HEK293 (cell line): ENCODE measurements around the gene ZNF45.

ENCODE experiments used
- CTCF ChIA-PET: fragments of 350-600 bp; formaldehyde crosslinking; extraction: SDS; loops from one replicate; lab custom pipeline; 2021; ENCODE audit warnings: antibody characterized with exemption; lab: Yijun Ruan, JAX
- POLR2A ChIA-PET: fragments of 300-600 bp; formaldehyde crosslinking; extraction: SDS; loops from one replicate; lab custom pipeline; 2020; ENCODE audit warnings: antibody characterized with exemption, inconsistent platforms; lab: Yijun Ruan, JAX
- H3K27ac ChIP-seq: fragments of 200-500 bp; sonication (Bioruptor generic); 2 replicates; pipeline ENCODE4 v1.5.1; 2014; ENCODE audit warnings: low read depth, low read length, control low read depth, inconsistent platforms; ENCODE audit errors: extremely low read depth
- H3K36me3 ChIP-seq, 2 experiments: fragments of 200-500 bp in 1 of 2; sonication (Bioruptor generic) in 1 of 2; 1 replicate in 1 of 2; 2 replicates in 1 of 2; pipeline ENCODE4 v1.5.1; 2014 to 2017; ENCODE audit warnings: inconsistent platforms in 2 of 2, low read length in 2 of 2; ENCODE audit not compliant: control insufficient read depth in 2 of 2, insufficient read depth in 1 of 2
- H3K4me1 ChIP-seq: fragments of 200-500 bp; sonication (Bioruptor generic); 2 replicates; pipeline ENCODE4 v1.5.1; 2014; ENCODE audit warnings: mild to moderate bottlenecking, low read length, inconsistent platforms; ENCODE audit not compliant: control insufficient read depth, insufficient read depth
- H3K4me3 ChIP-seq: 2 replicates; pipeline ENCODE4 v1.5.1; 2011; ENCODE audit warnings: low read depth, mild to moderate bottlenecking, control low read depth, low read length, moderate library complexity
- H3K9me3 ChIP-seq: fragments of 200-500 bp; sonication (Bioruptor generic); 2 replicates; pipeline ENCODE4 v1.5.1; 2014; ENCODE audit warnings: low read depth, low read length, inconsistent platforms; ENCODE audit not compliant: control insufficient read depth, insufficient read depth
- HOXA7 ChIP-seq: sonication (generic); formaldehyde crosslinking; IDR thresholded peaks from 2 replicates; pipeline ENCODE4 v1.8.1; 2022; ENCODE audit warnings: missing genetic modification reagents, borderline replicate concordance
- PATZ1 ChIP-seq: fragments of 450-650 bp; formaldehyde crosslinking; IDR thresholded peaks from 2 replicates; pipeline ENCODE4 v1.5.1; 2016; ENCODE audit warnings: missing biosample characterization, missing genetic modification characterization
- PRDM1 ChIP-seq: fragments of 450-650 bp; formaldehyde crosslinking; IDR thresholded peaks from 2 replicates; pipeline ENCODE4; 2016; ENCODE audit warnings: missing biosample characterization, missing genetic modification characterization
- SCRT2 ChIP-seq: fragments of 450-650 bp; formaldehyde crosslinking; IDR thresholded peaks from 2 replicates; pipeline ENCODE4 v1.5.1; 2016; ENCODE audit warnings: missing biosample characterization, missing genetic modification characterization
- ZBTB20 ChIP-seq: fragments of 450-650 bp; formaldehyde crosslinking; IDR thresholded peaks from 2 replicates; pipeline ENCODE4 v1.5.1; 2016; ENCODE audit warnings: missing biosample characterization, missing genetic modification characterization
- ZNF114 ChIP-seq: fragments of 450-650 bp; formaldehyde crosslinking; IDR thresholded peaks from 2 replicates; pipeline ENCODE4 v1.5.0; 2017; ENCODE audit warnings: missing biosample characterization, missing genetic modification characterization
- ZNF133 ChIP-seq: fragments of 450-650 bp; formaldehyde crosslinking; IDR thresholded peaks from 2 replicates; pipeline ENCODE4 v1.5.1; 2016; ENCODE audit warnings: missing biosample characterization, missing genetic modification characterization
- ZNF280D ChIP-seq: fragments of 450-650 bp; formaldehyde crosslinking; IDR thresholded peaks from 2 replicates; pipeline ENCODE4 v1.5.1; 2016; ENCODE audit warnings: missing biosample characterization, missing genetic modification characterization
- ZNF510 ChIP-seq: fragments of 450-650 bp; formaldehyde crosslinking; IDR thresholded peaks from 2 replicates; pipeline ENCODE4 v1.5.1; 2018; ENCODE audit warnings: mild to moderate bottlenecking, missing genetic modification characterization, missing biosample characterization; ENCODE audit not compliant: insufficient replicate concordance
- ZNF560 ChIP-seq: fragments of 450-650 bp; formaldehyde crosslinking; IDR thresholded peaks from 2 replicates; pipeline ENCODE4 v1.5.1; 2017; ENCODE audit warnings: missing biosample characterization, missing genetic modification characterization, borderline replicate concordance
- ZNF571 ChIP-seq: fragments of 450-650 bp; formaldehyde crosslinking; IDR thresholded peaks from 2 replicates; pipeline ENCODE4 v1.5.0; 2017; ENCODE audit warnings: missing biosample characterization, missing genetic modification characterization
- ZNF585B ChIP-seq: fragments of 450-650 bp; formaldehyde crosslinking; IDR thresholded peaks from 2 replicates; pipeline ENCODE4 v1.5.1; 2016; ENCODE audit warnings: missing biosample characterization, missing genetic modification characterization
- ZNF600 ChIP-seq: fragments of 450-650 bp; formaldehyde crosslinking; IDR thresholded peaks from 2 replicates; pipeline ENCODE4 v1.5.1; 2016; ENCODE audit warnings: missing biosample characterization, missing genetic modification characterization
- ZNF830 ChIP-seq: fragments of 450-650 bp; IDR thresholded peaks from 2 replicates; pipeline ENCODE4 v1.5.0; 2018; ENCODE audit warnings: missing biosample characterization, missing genetic modification characterization, low read depth, mild to moderate bottlenecking, moderate library complexity
- TF ChIP-seq, protein P1 (sequence below): fragments of 450-650 bp; formaldehyde crosslinking; IDR thresholded peaks from 2 replicates; pipeline ENCODE4 v1.5.1; 2016; ENCODE audit warnings: missing biosample characterization, missing genetic modification characterization
- TF ChIP-seq, protein P2 (sequence below): fragments of 450-650 bp; formaldehyde crosslinking; conservative IDR thresholded peaks from 2 replicates; pipeline ENCODE4 v1.5.1; 2016; ENCODE audit warnings: low read depth, missing biosample characterization, missing genetic modification characterization
- TF ChIP-seq, protein P3 (sequence below): fragments of 450-650 bp; formaldehyde crosslinking; IDR thresholded peaks from 2 replicates; pipeline ENCODE4 v1.5.1; 2016; ENCODE audit warnings: missing biosample characterization, missing genetic modification characterization
- TF ChIP-seq, protein P4 (sequence below): fragments of 450-650 bp; formaldehyde crosslinking; IDR thresholded peaks from 2 replicates; pipeline ENCODE4 v1.5.1; 2016; ENCODE audit warnings: missing biosample characterization, missing genetic modification characterization

The ZNF45 gene

DNA sequence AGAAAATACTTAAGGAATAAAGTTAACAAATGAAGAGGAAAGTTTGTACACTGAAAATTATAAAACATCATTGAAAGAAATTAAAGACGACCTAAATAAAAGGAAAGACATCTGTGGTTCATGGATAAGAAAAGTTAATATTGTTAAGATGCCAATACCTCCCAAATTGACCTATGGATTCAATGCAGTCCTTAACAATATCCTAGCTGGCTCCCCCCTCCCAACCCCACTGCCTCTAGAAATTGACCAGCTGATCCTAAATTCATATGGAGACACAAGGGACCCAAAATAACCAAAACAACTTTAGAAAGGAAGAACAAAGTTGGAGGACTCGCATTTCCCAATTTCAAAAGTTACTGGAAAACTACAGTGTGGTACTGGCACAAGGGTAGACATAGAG, 28.3 kb downstream of the ZNF45 start (continued):
- no peak for TF ChIP-seq ZNF280D

DNA sequence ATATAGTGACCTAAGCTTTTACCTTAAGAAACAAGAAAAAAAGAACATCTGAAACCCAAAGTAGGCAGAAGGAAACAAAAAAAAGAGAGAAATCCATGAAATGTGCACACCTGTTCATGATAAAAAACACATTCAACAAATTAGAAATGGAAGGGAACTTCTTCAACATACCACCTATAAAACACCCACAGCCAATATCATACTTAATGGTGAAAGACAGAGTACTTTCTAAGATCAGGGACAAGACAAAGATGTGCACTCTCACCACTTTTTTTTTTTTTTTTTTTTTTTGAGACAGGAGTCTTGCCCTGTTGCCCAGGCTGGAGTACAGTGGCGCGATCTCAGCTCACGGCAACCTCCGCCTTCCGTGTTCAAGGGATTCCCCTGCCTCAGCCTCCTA, 29.2 kb downstream of the ZNF45 start:
- ChIA-PET CTCF (no interaction called here), POLR2A (no interaction called here)
- H3K9me3 ChIP-seq, result peaks cover 64% of the 10 kb centered on the region
- H3K4me1 ChIP-seq, result peaks cover 4% of the 10 kb centered on the region
- no peak overlapping the region for H3K27ac ChIP-seq
- peaks cover 7 to 27% of the 10 kb centered on the region in 2 experiments for H3K36me3 ChIP-seq
- 0 out of 2 replicates have a peak, but pooled peaks have one; percentile 8 for TF ChIP-seq ZNF560 (tag by site-specific recombination)
- TF ChIP-seq ZNF133 (tag by site-specific recombination), result no peak
- peak; percentile 66 for TF ChIP-seq PRDM1
- no peak for TF ChIP-seq ZNF600 (tag by site-specific recombination)
- TF ChIP-seq, protein P1, sequence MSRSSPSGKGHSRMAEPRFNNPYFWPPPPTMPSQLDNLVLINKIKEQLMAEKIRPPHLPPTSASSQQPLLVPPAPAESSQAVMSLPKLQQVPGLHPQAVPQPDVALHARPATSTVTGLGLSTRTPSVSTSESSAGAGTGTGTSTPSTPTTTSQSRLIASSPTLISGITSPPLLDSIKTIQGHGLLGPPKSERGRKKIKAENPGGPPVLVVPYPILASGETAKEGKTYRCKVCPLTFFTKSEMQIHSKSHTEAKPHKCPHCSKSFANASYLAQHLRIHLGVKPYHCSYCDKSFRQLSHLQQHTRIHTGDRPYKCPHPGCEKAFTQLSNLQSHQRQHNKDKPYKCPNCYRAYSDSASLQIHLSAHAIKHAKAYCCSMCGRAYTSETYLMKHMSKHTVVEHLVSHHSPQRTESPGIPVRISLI (tag by site-specific recombination), result peak; percentile 70; the same call in 1 of the 2 replicates
- H3K4me3 ChIP-seq, result no peak overlapping the region

DNA sequence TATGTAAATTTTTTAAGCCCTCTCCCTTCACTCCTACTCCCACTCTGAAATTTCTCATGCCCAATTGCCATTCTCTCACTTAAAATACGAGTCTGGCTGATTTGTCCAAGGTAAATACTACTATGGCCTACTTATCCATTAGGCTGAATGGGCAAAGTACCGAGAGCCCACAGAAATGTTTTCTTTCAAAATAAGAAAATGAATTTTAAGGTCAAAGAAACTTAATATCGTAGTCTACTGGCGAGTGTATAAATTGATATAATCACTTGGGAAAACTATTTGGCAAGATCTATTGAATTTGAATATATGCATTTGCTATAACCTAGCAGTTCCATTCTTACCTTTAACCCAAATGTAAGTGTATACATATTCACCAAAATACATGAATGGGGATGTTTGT, 32.7 kb downstream of the ZNF45 start:
- peaks cover 9% of the 10 kb centered on the region for H3K4me1 ChIP-seq
- POLR2A ChIA-PET, result interaction anchor here (0.7 to 1.5 kb wide), 9 partner anchors 11 to 310 kb away, joined by 3 to 25 read pairs (median 6); partner anchors contain the start of genes ZNF221, ZNF226, ZNF227 and ZNF283
- H3K27ac ChIP-seq, result no peak overlapping the region
- CTCF ChIA-PET, result interaction anchor here (0.6 to 2.2 kb wide), 4 partner anchors 17 to 93 kb away, joined by 3 to 7 read pairs (median 4); partner anchors contain the start of gene ZNF221
- H3K9me3 ChIP-seq, result peaks cover 43% of the 10 kb centered on the region
- H3K36me3 ChIP-seq, result peaks cover 23 to 44% of the 10 kb centered on the region in 2 experiments
- H3K4me3 ChIP-seq, result no peak overlapping the region
- TF ChIP-seq, protein P2, sequence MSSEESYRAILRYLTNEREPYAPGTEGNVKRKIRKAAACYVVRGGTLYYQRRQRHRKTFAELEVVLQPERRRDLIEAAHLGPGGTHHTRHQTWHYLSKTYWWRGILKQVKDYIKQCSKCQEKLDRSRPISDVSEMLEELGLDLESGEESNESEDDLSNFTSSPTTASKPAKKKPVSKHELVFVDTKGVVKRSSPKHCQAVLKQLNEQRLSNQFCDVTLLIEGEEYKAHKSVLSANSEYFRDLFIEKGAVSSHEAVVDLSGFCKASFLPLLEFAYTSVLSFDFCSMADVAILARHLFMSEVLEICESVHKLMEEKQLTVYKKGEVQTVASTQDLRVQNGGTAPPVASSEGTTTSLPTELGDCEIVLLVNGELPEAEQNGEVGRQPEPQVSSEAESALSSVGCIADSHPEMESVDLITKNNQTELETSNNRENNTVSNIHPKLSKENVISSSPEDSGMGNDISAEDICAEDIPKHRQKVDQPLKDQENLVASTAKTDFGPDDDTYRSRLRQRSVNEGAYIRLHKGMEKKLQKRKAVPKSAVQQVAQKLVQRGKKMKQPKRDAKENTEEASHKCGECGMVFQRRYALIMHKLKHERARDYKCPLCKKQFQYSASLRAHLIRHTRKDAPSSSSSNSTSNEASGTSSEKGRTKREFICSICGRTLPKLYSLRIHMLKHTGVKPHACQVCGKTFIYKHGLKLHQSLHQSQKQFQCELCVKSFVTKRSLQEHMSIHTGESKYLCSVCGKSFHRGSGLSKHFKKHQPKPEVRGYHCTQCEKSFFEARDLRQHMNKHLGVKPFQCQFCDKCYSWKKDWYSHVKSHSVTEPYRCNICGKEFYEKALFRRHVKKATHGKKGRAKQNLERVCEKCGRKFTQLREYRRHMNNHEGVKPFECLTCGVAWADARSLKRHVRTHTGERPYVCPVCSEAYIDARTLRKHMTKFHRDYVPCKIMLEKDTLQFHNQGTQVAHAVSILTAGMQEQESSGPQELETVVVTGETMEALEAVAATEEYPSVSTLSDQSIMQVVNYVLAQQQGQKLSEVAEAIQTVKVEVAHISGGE, result no peak
- TF ChIP-seq ZNF830 (tag by site-specific recombination), result no peak
- TF ChIP-seq ZNF510 (tag by site-specific recombination), result no peak
- no peak for TF ChIP-seq PATZ1 (tag by site-specific recombination)
- no peak for TF ChIP-seq ZNF571 (tag by site-specific recombination)
- TF ChIP-seq, protein P1 (tag by site-specific recombination), result no peak
- no peak for TF ChIP-seq SCRT2 (tag by site-specific recombination)
- TF ChIP-seq, protein P3, sequence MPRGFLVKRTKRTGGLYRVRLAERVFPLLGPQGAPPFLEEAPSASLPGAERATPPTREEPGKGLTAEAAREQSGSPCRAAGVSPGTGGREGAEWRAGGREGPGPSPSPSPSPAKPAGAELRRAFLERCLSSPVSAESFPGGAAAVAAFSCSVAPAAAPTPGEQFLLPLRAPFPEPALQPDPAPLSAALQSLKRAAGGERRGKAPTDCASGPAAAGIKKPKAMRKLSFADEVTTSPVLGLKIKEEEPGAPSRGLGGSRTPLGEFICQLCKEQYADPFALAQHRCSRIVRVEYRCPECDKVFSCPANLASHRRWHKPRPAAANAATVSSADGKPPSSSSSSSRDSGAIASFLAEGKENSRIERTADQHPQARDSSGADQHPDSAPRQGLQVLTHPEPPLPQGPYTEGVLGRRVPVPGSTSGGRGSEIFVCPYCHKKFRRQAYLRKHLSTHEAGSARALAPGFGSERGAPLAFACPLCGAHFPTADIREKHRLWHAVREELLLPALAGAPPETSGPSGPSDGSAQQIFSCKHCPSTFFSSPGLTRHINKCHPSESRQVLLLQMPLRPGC (tag by site-specific recombination), result no peak
- peak; percentile 12; the same call in 1 of the 2 replicates for TF ChIP-seq ZNF114 (tag by site-specific recombination)
- no peak; the same call in 1 of the 2 replicates for TF ChIP-seq ZNF585B (tag by site-specific recombination)
- TF ChIP-seq HOXA7 (CRISPR knock-in tag), result no peak
- no peak for TF ChIP-seq ZBTB20 (tag by site-specific recombination)
- TF ChIP-seq, protein P4, sequence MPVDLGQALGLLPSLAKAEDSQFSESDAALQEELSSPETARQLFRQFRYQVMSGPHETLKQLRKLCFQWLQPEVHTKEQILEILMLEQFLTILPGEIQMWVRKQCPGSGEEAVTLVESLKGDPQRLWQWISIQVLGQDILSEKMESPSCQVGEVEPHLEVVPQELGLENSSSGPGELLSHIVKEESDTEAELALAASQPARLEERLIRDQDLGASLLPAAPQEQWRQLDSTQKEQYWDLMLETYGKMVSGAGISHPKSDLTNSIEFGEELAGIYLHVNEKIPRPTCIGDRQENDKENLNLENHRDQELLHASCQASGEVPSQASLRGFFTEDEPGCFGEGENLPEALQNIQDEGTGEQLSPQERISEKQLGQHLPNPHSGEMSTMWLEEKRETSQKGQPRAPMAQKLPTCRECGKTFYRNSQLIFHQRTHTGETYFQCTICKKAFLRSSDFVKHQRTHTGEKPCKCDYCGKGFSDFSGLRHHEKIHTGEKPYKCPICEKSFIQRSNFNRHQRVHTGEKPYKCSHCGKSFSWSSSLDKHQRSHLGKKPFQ, result no peak
